CD14-positive monocyte (primary cell): ENCODE measurements around the gene AVPR2. TPM values are rescaled to one million over a fixed set of nuclear protein-coding genes. Genes with fewer than 3 reads are reported as not detected.

ENCODE experiments used
- DNase-seq, 3 donors: peaks; one replicate each; pipeline ENCODE4 v3.0.0-alpha.2; 2011 to 2022
- H2AFZ ChIP-seq: 2 replicates; pipeline ENCODE4 v1.6.0; 2012; ENCODE audit warnings: mild to moderate bottlenecking, low read depth, low read length, inconsistent platforms; ENCODE audit not compliant: insufficient read depth, poor library complexity, severe bottlenecking
- H3K27ac ChIP-seq, 2 donors: 1 replicate in 1 of 2; 2 replicates in 1 of 2; pipeline ENCODE4 v1.5.1; 2012 to 2013; ENCODE audit warnings: low read length in 2 of 2, control low read depth in 1 of 2, inconsistent platforms in 1 of 2, low read depth in 1 of 2, mild to moderate bottlenecking in 1 of 2
- H3K27me3 ChIP-seq, 2 donors: one replicate each; pipeline versions ENCODE4 v1.6.0 to v1.6.1; 2011 to 2013; ENCODE audit warnings: low read length in 2 of 2; ENCODE audit not compliant: control insufficient read depth in 2 of 2, insufficient read depth in 2 of 2
- H3K36me3 ChIP-seq, 2 donors: replicated peaks in 1 of 2; 1 replicate in 1 of 2; 2 replicates in 1 of 2; pipeline versions ENCODE4 v1.5.1 to v1.6.1; 2012 to 2013; ENCODE audit warnings: low read length in 2 of 2, control low read depth in 1 of 2, inconsistent platforms in 1 of 2, mild to moderate bottlenecking in 1 of 2; ENCODE audit not compliant: insufficient read depth in 2 of 2, control insufficient read depth in 1 of 2
- H3K4me1 ChIP-seq, 2 donors: 1 replicate in 1 of 2; 2 replicates in 1 of 2; pipeline versions ENCODE4 v1.5.1 to v1.6.1; 2012 to 2013; ENCODE audit warnings: low read length in 2 of 2, control low read depth in 1 of 2, inconsistent platforms in 1 of 2, mild to moderate bottlenecking in 1 of 2, moderate library complexity in 1 of 2; ENCODE audit not compliant: insufficient read depth in 2 of 2, control insufficient read depth in 1 of 2
- H3K4me2 ChIP-seq: replicated peaks from 2 replicates; pipeline ENCODE3; 2012; ENCODE audit warnings: low read length, moderate library complexity, mild to moderate bottlenecking; ENCODE audit not compliant: poor library complexity, severe bottlenecking; ENCODE audit errors: extremely low read depth
- H3K4me3 ChIP-seq, 3 experiments: fragments of 200-600 bp in 1 of 3; sonication (generic) in 1 of 3; replicated peaks in 1 of 3; 1 replicate in 2 of 3; 2 replicates in 1 of 3; pipeline ENCODE4 v1.5.1; 2011 to 2013; ENCODE audit warnings: low read length in 3 of 3, mild to moderate bottlenecking in 3 of 3, control low read depth in 2 of 3, low read depth in 2 of 3, inconsistent platforms in 1 of 3, moderate library complexity in 1 of 3
- H3K79me2 ChIP-seq: 2 replicates; pipeline ENCODE4 v1.6.0; 2012; ENCODE audit warnings: mild to moderate bottlenecking, control low read depth, inconsistent platforms, low read length, moderate library complexity; ENCODE audit not compliant: insufficient read depth
- H3K9ac ChIP-seq: 2 replicates; pipeline ENCODE4 v1.6.0; 2017; ENCODE audit warnings: low read length, mild to moderate bottlenecking; ENCODE audit not compliant: insufficient read depth, poor library complexity, severe bottlenecking
- H3K9me3 ChIP-seq, 2 donors: replicated peaks in 1 of 2; 1 replicate in 1 of 2; 2 replicates in 1 of 2; pipeline versions ENCODE4 v1.5.1 to v1.6.1; 2012 to 2013; ENCODE audit warnings: low read length in 2 of 2, control low read depth in 1 of 2; ENCODE audit not compliant: control insufficient read depth in 1 of 2, insufficient read depth in 1 of 2
- H4K20me1 ChIP-seq: 2 replicates; pipeline ENCODE4 v1.6.0; 2012; ENCODE audit warnings: mild to moderate bottlenecking, low read length, control low read depth, moderate library complexity; ENCODE audit not compliant: insufficient read depth
- H3K27ac Mint-ChIP-seq, 7 donors: one replicate each; pipeline ENCODE4 v1.8.0; 2020; ENCODE audit warnings: mild to moderate bottlenecking in 7 of 7, mixed read lengths in 7 of 7, moderate library complexity in 6 of 7, inconsistent platforms in 2 of 7
- H3K27me3 Mint-ChIP-seq, 3 donors: one replicate each; pipeline ENCODE4 v1.8.0; 2021 to 2022; ENCODE audit warnings: low read depth in 3 of 3, mild to moderate bottlenecking in 3 of 3, mixed read lengths in 3 of 3, moderate library complexity in 3 of 3, inconsistent platforms in 1 of 3
- H3K36me3 Mint-ChIP-seq, 2 donors: one replicate each; pipeline ENCODE4 v1.8.0; 2020; ENCODE audit warnings: mixed read lengths in 2 of 2, inconsistent platforms in 1 of 2, mild to moderate bottlenecking in 1 of 2
- H3K4me1 Mint-ChIP-seq: one replicate; pipeline ENCODE4 v1.8.0; 2020; ENCODE audit warnings: mild to moderate bottlenecking, mixed read lengths
- H3K4me3 Mint-ChIP-seq, 2 donors: one replicate each; pipeline ENCODE4 v1.8.0; 2020; ENCODE audit warnings: mild to moderate bottlenecking in 2 of 2, mixed read lengths in 2 of 2, moderate library complexity in 1 of 2
- H3K9me3 Mint-ChIP-seq, 7 donors: one replicate each; pipeline ENCODE4 v1.8.0; 2020 to 2022; ENCODE audit warnings: mixed read lengths in 7 of 7, mild to moderate bottlenecking in 6 of 7, moderate library complexity in 6 of 7, inconsistent platforms in 2 of 7
- WGBS: methylation state at CpG from one replicate; pipeline ENCODE4 v1.1.5; 2013; ENCODE audit warnings: missing lambda C conversion rate; ENCODE audit not compliant: insufficient coverage; 5-methylcytosine and 5-hydroxymethylcytosine counted together
- intact Hi-C, 2 donors: fragments of 100-400 bp; cut with micrococcal nuclease; formaldehyde crosslinking; loops; one replicate each; pipeline versions ENCODE4 v1.15.0 to v1.15.1; 2023
- polyA plus RNA-seq, 3 donors: library from polyadenylated mRNA; depleted of rRNA in 1 of 3; unstranded in 2 of 3; stranded (reverse) in 1 of 3; fragments of 300-500 nt in 2 of 3; fragments of >200 nt in 1 of 3; fragmentation: Illumina TruSeq in 2 of 3; gene quantifications; 1 replicate in 2 of 3; 2 replicates in 1 of 3; pipeline ENCODE4 v1.2.3, GENCODE V29; 2012 to 2021
- TF ChIP-seq, protein P1 (sequence below): fragments of 200-600 bp; IDR thresholded peaks from one replicate; pipeline ENCODE4 v1.8.0; 2022; ENCODE audit warnings: antibody characterized with exemption, mild to moderate bottlenecking

AVPR2 gene
- polyA plus RNA-seq, 3 donors = 0.14 to 0.27 TPM; not detected in 1

DNA sequence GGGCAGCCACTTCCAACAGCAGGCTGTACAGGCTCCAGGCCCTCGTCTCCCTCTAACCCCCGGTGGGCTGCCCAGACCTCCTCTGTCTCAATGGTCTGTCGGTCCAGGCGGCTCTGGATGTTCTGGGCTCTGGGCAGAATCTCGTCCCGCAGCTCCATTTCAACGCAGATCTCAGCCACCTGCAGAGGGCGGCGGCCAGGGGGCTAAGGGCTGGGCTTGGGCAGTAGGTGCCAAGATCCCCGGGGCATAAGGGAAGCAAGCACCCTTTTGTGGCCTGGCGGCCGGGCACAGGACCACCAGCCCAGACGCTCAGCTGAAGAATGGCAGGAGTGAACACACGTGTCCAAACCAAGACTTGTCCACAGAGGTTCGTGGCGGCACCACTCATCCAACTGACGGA is 9.2 kb downstream of the AVPR2 start:
- peaks cover 93% of the 10 kb centered on the region for H4K20me1 ChIP-seq
- intact Hi-C loops = no loop called here
- no peak overlapping the region for H3K27ac Mint-ChIP-seq

DNA sequence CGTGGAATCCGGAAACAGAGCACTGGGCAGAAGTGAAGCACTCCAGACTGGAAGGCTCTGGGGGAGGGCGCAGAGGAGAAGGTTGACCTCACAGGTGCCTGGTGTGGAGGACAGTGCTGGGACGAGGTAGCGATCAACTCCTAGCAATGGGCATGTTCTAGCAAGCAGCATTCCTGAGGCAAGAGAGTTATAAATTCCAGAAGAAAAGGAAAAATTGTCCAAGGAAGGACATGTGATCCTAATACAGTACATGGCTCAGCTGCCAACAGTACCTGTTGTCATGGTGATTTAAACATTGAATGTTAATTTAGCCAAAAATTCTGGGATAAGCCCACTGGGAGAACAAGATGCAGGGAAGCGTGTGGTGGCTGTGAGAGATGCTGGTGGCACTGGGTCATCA is 13.4 kb downstream of the AVPR2 start:
- TF ChIP-seq, protein P1, sequence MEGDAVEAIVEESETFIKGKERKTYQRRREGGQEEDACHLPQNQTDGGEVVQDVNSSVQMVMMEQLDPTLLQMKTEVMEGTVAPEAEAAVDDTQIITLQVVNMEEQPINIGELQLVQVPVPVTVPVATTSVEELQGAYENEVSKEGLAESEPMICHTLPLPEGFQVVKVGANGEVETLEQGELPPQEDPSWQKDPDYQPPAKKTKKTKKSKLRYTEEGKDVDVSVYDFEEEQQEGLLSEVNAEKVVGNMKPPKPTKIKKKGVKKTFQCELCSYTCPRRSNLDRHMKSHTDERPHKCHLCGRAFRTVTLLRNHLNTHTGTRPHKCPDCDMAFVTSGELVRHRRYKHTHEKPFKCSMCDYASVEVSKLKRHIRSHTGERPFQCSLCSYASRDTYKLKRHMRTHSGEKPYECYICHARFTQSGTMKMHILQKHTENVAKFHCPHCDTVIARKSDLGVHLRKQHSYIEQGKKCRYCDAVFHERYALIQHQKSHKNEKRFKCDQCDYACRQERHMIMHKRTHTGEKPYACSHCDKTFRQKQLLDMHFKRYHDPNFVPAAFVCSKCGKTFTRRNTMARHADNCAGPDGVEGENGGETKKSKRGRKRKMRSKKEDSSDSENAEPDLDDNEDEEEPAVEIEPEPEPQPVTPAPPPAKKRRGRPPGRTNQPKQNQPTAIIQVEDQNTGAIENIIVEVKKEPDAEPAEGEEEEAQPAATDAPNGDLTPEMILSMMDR = no peak
- Histone ChIP-seq H2AFZ (no peak overlapping the region), H3K36me3 (peaks cover 66 to 75% of the 10 kb centered on the region in 2 donors), H3K79me2 (peaks cover 38% of the 10 kb centered on the region), H4K20me1 (peaks cover 94% of the 10 kb centered on the region), H3K27ac (no peak overlapping the region), H3K27me3 (no peaks in the 10 kb centered on the region), H3K9ac (no peak overlapping the region), H3K4me1 (peaks cover 10 to 14% of the 10 kb centered on the region in 2 donors), H3K9me3 (no peaks in the 10 kb centered on the region), H3K4me3 (no peak overlapping the region), H3K4me2 (no peak overlapping the region)
- peak overlapping the region in 2 of 7 donors; percentile 32 to 66 for H3K27ac Mint-ChIP-seq
- peaks cover 0 to 58% (median 0%) of the 10 kb centered on the region in 3 donors for H3K27me3 Mint-ChIP-seq
- WGBS = 100% methylated on average over 5 of the region's 6 CpGs
- H3K4me3 Mint-ChIP-seq = no peak overlapping the region
- H3K4me1 Mint-ChIP-seq = peaks cover 12% of the 10 kb centered on the region
- intact Hi-C loops = loop anchor here in 1 of 2 donors (5.0 kb wide), 1 partner anchor 34 kb away; no protein-coding TSS in a partner anchor
- DNase-seq = no peak
- peaks cover 44 to 71% of the 10 kb centered on the region in 2 donors for H3K36me3 Mint-ChIP-seq
- peaks cover 0 to 3% (median 0%) of the 10 kb centered on the region in 7 donors for H3K9me3 Mint-ChIP-seq

More for the DNA sequence above, 9.2 kb downstream of the AVPR2 start:
- Histone ChIP-seq H3K27me3 (no peaks in the 10 kb centered on the region), H3K4me2 (no peak overlapping the region), H3K4me1 (no peaks in the 10 kb centered on the region), H3K36me3 (peaks cover 77 to 85% of the 10 kb centered on the region in 2 donors), H2AFZ (no peak overlapping the region), H3K4me3 (no peak overlapping the region), H3K27ac (no peak overlapping the region), H3K79me2 (peaks cover 4% of the 10 kb centered on the region), H3K9ac (no peak overlapping the region), H3K9me3 (no peaks in the 10 kb centered on the region)
- Mint-ChIP-seq H3K27me3 (peaks cover 0 to 54% (median 0%) of the 10 kb centered on the region in 3 donors), H3K9me3 (peaks cover 0 to 5% (median 0%) of the 10 kb centered on the region in 7 donors), H3K36me3 (peaks cover 42 to 81% of the 10 kb centered on the region in 2 donors), H3K4me3 (no peak overlapping the region), H3K4me1 (no peaks in the 10 kb centered on the region)
- 96% methylated on average over 4 of the region's 17 CpGs for WGBS
- no peak for DNase-seq
- TF ChIP-seq, protein P1 = no peak
